OCI-LY7 (cell line): ENCODE results near the gene ACBD7. TPM values are rescaled to one million over a fixed set of nuclear protein-coding genes. Genes with fewer than 3 reads are reported as not detected.

Experiments used
- BruUV-seq: library from RNA; stranded (reverse); fragments of 400-500 nt; replicated peaks from 2 replicates; lab custom pipeline; 2021; lab: Mats Ljungman, UMichigan
- CTCF ChIA-PET: fragments of 300-600 bp; sonication (Branson Sonifier 250); formaldehyde crosslinking; loops from one replicate; lab custom pipeline; 2022; ENCODE audit warnings: antibody characterized with exemption; ENCODE audit not compliant: unreplicated experiment; lab: Charles Lee
- POLR2A ChIA-PET: fragments of 300-600 bp; sonication (Branson Sonifier 250); formaldehyde crosslinking; loops from one replicate; lab custom pipeline; 2022; ENCODE audit warnings: antibody characterized with exemption; lab: Charles Lee
- DNase-seq: peaks from one replicate; pipeline ENCODE4 v3.0.0-alpha.2; 2015; ENCODE audit warnings: low spot score
- H2AFZ ChIP-seq: fragments of 200-600 bp; sonication (generic), shearing (Covaris generic); 2 replicates; pipeline ENCODE4 v1.6.1; 2014; ENCODE audit warnings: mild to moderate bottlenecking, antibody characterized with exemption, low read length, moderate library complexity
- H3K27ac ChIP-seq: fragments of 200-600 bp; sonication (generic); 2 replicates; pipeline ENCODE4 v1.5.1; 2014; ENCODE audit warnings: mixed run types, low read depth, mild to moderate bottlenecking, moderate library complexity, low read length, inconsistent platforms; ENCODE audit not compliant: poor library complexity, severe bottlenecking
- H3K36me3 ChIP-seq: fragments of 200-600 bp; sonication (generic); 2 replicates; pipeline ENCODE4 v1.6.1; 2014; ENCODE audit warnings: mild to moderate bottlenecking, antibody characterized with exemption, low read length, moderate library complexity, mixed read lengths; ENCODE audit not compliant: insufficient read depth
- H3K4me1 ChIP-seq: fragments of 200-600 bp; sonication (generic); 2 replicates; pipeline ENCODE4 v1.5.1; 2014; ENCODE audit warnings: mild to moderate bottlenecking, low read length; ENCODE audit not compliant: insufficient read depth, poor library complexity, severe bottlenecking
- H3K4me2 ChIP-seq: fragments of 200-600 bp; sonication (generic); 2 replicates; pipeline ENCODE4 v1.6.1; 2014; ENCODE audit warnings: mild to moderate bottlenecking, low read length
- H3K4me3 ChIP-seq: fragments of 200-600 bp; sonication (generic); 2 replicates; pipeline ENCODE4 v1.5.1; 2014; ENCODE audit warnings: mild to moderate bottlenecking, low read depth, low read length; ENCODE audit not compliant: poor library complexity, severe bottlenecking
- H3K79me2 ChIP-seq: fragments of 200-600 bp; sonication (generic); 2 replicates; pipeline ENCODE4 v1.6.1; 2016; ENCODE audit warnings: low read depth, mild to moderate bottlenecking, low read length, moderate library complexity, mixed read lengths; ENCODE audit not compliant: insufficient read depth
- H3K9me2 ChIP-seq: fragments of 200-600 bp; sonication (generic); 2 replicates; pipeline ENCODE4 v1.6.1; 2016; ENCODE audit warnings: mild to moderate bottlenecking, low read length, mixed read lengths; ENCODE audit not compliant: insufficient read depth
- H3K9me3 ChIP-seq: fragments of 200-600 bp; sonication (generic); 2 replicates; pipeline ENCODE4 v1.6.1; 2014; ENCODE audit warnings: mild to moderate bottlenecking, mixed run types, low read length, mixed read lengths
- H4K20me1 ChIP-seq: fragments of 200-600 bp; sonication (generic); 2 replicates; pipeline ENCODE4 v1.6.1; 2014; ENCODE audit warnings: mild to moderate bottlenecking, antibody characterized with exemption, low read length, moderate library complexity, mixed read lengths; ENCODE audit not compliant: insufficient read depth
- CTCF ChIP-seq: fragments of 200-600 bp; sonication (generic); conservative IDR thresholded peaks from 2 replicates; pipeline ENCODE4 v1.5.1; 2014; ENCODE audit warnings: mild to moderate bottlenecking, antibody characterized with exemption, low read length, moderate library complexity, mixed read lengths
- EZH2phosphoT487 ChIP-seq: fragments of 200-600 bp; sonication (generic); IDR thresholded peaks from 2 replicates; pipeline ENCODE4 v1.6.1; 2018; ENCODE audit warnings: low read depth, borderline replicate concordance, mild to moderate bottlenecking, mixed run types, antibody characterized with exemption, low read length, moderate library complexity, mixed read lengths
- intact Hi-C: fragments of 100-400 bp; cut with micrococcal nuclease; formaldehyde crosslinking; loops from one replicate; pipeline ENCODE4 v1.10.0; 2022; ENCODE audit not compliant: unreplicated experiment
- total RNA-seq, 2 experiments: library from RNA; depleted of rRNA in 1 of 2; stranded (reverse); fragments of >200 nt in 1 of 2; shearing (Covaris generic) in 1 of 2; gene quantifications; 2 replicates each; pipeline ENCODE4 v1.2.3, GENCODE V29; 2014 to 2022

ACBD7 gene
- total RNA-seq, 2 experiments from 2014 or later: 15.0 to 26.9 TPM

- no peak for DNase-seq
- intact Hi-C loops: loop anchor here (5.0 kb wide), 2 partner anchors 148 to 223 kb away; partner anchors contain the start of genes DCLRE1C and SUV39H2
- POLR2A ChIA-PET: interaction anchor here (0.7 to 1.3 kb wide), 2 partner anchors 10 to 69 kb away, joined by 3 to 6 read pairs; partner anchors contain the start of gene NMT2
- H3K27ac ChIP-seq: no peak overlapping the region
- H3K9me2 ChIP-seq: no peaks in the 10 kb centered on the region
- CTCF ChIA-PET: interaction anchor here (0.5 kb wide), 1 partner anchor 220 kb away, joined by 3 read pairs; no protein-coding TSS in a partner anchor
- H3K79me2 ChIP-seq: peaks cover 39% of the 10 kb centered on the region
- H3K36me3 ChIP-seq: peaks cover 50% of the 10 kb centered on the region
- no peak overlapping the region for H3K4me2 ChIP-seq
- H3K4me3 ChIP-seq: no peak overlapping the region
- peaks cover 17% of the 10 kb centered on the region for H3K4me1 ChIP-seq
- peaks cover 8% of the 10 kb centered on the region; the same call in 1 of the 2 replicates for H4K20me1 ChIP-seq
- BruUV-seq: no TSS peak
- H3K9me3 ChIP-seq: no peaks in the 10 kb centered on the region
- H2AFZ ChIP-seq: no peak overlapping the region
- TF ChIP-seq EZH2phosphoT487 (no peak), CTCF (no peak)
Measured at GRCh38 chr10:15099886-15100285, 11.3 kb upstream of the ACBD7 start.

GRCh38 chr10:15097011-15097812 is 8.6 kb upstream of the ACBD7 start, which contains the start of gene RPP38:
Gene RPP38, plus strand, starts transcription at chr10:15097355. Its CDS starts 5,960 bp downstream, at chr10:15103315.
- intact Hi-C loops: loop anchor here (1.0 to 5.0 kb wide), 3 partner anchors 9 to 220 kb away; partner anchors contain the start of genes ACBD7, DCLRE1C and SUV39H2
- H2AFZ ChIP-seq: peak within 1 kb of the TSS; percentile 85
- H3K4me3 ChIP-seq: peak within 1 kb of the TSS; percentile 89
- H3K4me2 ChIP-seq: peak within 1 kb of the TSS; percentile 88
- H3K4me1 ChIP-seq: peaks cover 17% of the 10 kb centered on the region
- peaks cover 25% of the 10 kb centered on the region for H3K36me3 ChIP-seq
- TF ChIP-seq CTCF (no peak), EZH2phosphoT487 (no peak)
- no peaks in the 10 kb centered on the region for H3K9me2 ChIP-seq
- no peaks in the 10 kb centered on the region for H3K9me3 ChIP-seq
- BruUV-seq: no TSS peak
- peak; percentile 95 for DNase-seq
- H3K27ac ChIP-seq: peak within 1 kb of the TSS; percentile 89
- ChIA-PET CTCF (no interaction called here), POLR2A (no interaction called here)
- H3K79me2 ChIP-seq: peaks cover 39% of the 10 kb centered on the region
- peaks cover 8% of the 10 kb centered on the region; the same call in 1 of the 2 replicates for H4K20me1 ChIP-seq
